GM18502 (cell line): ENCODE measurements around the gene SKOR1.

Source experiments
- ATAC-seq: cut with Tn5 transposase; IDR thresholded peaks from one replicate; pipeline ENCODE4 v1.9.1; 2021; ENCODE audit warnings: mild to moderate bottlenecking; ENCODE audit not compliant: unreplicated experiment, poor library complexity

The SKOR1 gene

GRCh38 chr15:67824976-67825880, at the start of gene SKOR1:
TSS of gene SKOR1 (plus strand) at chr15:67825509. CDS start at chr15:67825603, 94 bp downstream.
- ATAC-seq, result no peak

DNA sequence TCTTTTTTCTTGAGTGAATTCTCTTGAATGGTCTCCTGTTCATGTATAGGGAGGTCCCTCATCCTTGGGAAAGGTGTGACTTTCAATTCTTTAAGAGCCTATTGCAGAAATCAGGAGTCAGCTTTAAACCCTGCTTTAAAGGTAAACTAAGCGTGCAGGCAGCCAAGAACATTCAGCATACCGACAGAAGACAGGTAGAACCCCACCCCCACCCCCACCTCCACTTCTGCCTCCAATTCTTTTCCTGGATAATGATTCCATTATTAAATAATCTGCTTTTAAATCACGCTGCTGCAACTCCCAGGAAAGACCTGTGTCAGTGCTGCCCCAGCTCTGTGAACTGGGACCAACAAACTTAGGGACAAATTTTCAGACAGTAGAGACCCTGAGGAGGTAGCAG, 49.3 kb upstream of the SKOR1 start:
- ATAC-seq, result no peak

- no peak for ATAC-seq
Measured at GRCh38 chr15:67776600-67776999, 48.7 kb upstream of the SKOR1 start.

GRCh38 chr15:67777071-67777470, 48.2 kb upstream of the SKOR1 start:
- no peak for ATAC-seq

- no peak for ATAC-seq
Measured at GRCh38 chr15:67777773-67778172, 47.5 kb upstream of the SKOR1 start.

GRCh38 chr15:67778968-67779548, 46.3 kb upstream of the SKOR1 start:
- no peak for ATAC-seq

- ATAC-seq, result no peak
Measured at GRCh38 chr15:67779549-67780111, 45.7 kb upstream of the SKOR1 start.

- no peak for ATAC-seq
Measured at GRCh38 chr15:67781061-67781460, 44.2 kb upstream of the SKOR1 start.

GRCh38 chr15:67781907-67782690, 43.2 kb upstream of the SKOR1 start:
- no peak for ATAC-seq

- no peak for ATAC-seq
Measured at GRCh38 chr15:67782691-67782991, 42.7 kb upstream of the SKOR1 start.

DNA sequence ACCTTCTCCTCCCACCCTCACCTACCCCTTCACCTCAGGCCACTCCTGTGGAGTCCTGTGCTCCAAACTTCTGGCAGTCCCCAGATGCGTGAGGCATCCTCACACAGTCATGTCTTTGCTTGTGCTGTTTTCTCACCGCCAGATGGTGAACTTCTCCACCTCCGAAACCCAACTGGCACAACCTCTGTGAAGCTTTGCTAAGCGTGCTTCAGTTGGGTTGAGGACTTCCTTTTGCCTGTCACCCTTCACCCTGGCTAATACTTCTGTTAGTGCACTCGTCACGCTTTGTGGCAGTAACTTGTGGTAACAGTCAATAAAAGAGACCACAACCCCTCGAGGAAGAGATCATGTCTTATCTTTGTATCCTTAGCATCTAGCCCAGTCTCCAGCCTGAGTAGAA, 42.0 kb upstream of the SKOR1 start:
- ATAC-seq, result no peak

DNA sequence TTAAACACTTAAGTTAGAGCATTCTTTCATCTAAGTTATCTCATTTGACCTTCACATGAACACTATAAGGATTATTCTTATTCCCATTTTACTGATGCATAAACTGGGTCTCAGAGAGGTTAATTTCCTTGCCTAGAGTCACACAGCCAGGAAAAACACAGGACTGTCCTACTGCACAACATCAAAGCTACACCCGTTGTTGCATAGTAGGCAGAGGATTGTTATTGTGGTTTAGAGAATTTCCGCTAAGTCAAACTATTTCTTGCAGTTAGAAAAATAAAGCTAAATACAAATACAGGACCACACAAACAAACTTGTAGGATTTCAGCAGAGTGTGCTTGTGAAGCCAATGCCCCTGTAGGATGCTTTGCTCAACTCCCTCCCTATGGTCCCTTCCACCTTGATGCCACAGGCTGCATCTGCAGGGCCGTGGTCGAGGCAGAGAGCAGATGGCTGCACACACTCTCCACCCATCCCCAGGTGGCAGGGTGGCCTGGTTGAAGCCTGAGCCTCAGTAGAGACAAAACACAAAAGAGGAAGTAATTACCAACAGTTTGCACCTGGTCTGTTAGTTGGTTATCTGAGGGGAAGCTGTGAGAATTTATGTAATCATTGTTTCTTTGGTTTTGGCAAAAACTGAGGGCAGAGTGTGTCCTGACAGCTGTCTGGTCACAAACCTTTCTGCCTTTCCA, 41.1 kb upstream of the SKOR1 start:
- ATAC-seq, result peak; percentile 87

- ATAC-seq, result peak; percentile 22
Measured at GRCh38 chr15:67784856-67785430, 40.4 kb upstream of the SKOR1 start.

GRCh38 chr15:67785431-67785830, 39.9 kb upstream of the SKOR1 start:
- ATAC-seq, result no peak

GRCh38 chr15:67786646-67787045, 38.7 kb upstream of the SKOR1 start:
- ATAC-seq, result no peak

GRCh38 chr15:67788986-67789385, 36.3 kb upstream of the SKOR1 start:
- ATAC-seq, result no peak

DNA sequence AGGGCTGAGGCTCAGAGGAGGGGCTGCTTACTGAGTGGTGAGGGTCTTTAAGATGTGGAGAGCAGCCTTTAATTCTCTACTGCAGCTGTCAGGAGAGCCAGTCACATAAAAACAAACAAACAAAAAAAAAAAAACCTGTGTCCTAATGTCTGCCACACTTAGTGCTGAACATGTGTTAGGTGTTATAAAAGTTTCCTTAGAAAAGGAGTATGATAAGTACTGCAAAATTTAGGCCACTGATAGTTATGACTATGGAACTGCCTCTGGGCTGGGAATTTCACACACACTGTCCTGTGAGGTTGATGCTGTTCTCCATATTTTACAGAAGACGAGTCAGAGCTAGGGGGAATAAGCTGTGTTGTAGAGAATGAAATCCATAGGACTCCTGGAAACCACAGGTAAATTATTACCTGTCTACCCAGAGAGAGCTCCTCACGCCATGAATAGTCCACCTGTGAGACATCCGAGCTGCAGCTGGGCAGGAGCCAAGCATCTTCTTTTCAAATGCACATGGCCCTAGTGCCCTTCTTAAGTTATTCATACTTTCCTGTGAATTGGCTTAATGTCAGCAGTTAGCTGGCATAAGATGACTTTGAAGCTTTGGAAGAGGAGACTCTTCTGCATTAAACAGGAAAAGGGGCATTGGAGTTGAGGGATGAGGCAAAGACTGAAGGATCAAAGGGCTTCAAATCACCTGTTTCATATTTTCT, 34.5 kb upstream of the SKOR1 start:
- no peak for ATAC-seq

DNA sequence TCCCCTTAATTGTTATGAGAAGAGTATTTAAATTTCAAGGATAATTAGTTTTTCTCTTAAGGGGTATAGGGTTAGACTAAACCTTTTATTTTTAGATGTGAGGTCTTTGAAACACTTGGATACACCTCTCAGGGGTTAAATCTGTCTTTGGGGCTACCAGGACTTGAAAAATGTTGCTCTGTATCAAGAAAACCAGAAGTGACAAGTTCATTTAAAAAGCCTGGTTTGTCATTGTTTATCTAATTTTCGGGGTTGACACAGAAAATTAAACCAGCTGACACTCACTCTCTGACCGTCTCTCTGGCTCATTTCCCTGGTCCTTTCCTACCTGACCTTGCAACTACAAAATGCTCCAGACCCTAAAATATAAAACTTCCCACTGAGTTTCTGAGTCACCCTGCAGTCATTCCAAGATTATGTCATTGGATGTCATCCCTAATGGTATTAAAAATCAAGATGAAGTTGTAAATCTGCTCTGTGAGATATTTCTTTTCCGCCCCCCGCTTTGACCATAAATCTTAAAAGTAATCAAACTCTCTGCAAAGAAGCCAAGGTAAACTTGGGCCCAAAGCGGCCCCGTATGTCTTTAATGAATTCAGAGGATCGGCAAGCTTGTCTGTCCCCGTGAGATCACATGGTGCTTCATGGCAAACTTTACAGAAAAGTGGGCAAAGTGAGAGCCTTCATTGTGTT, 32.9 kb upstream of the SKOR1 start:
- ATAC-seq, result no peak
